Epithelial cell of prostate (primary cell): ENCODE measurements around the gene PACS2.
"Not testable (repeated sequence)": the region's sequence is repeated elsewhere in the genome, so short reads cannot be mapped to it uniquely, and the experiment has no call there.

Source experiments
- DNase-seq: peaks from one replicate; pipeline ENCODE4 v3.0.0-alpha.2; 2011; ENCODE audit warnings: low read depth, low spot score
- H3K27ac ChIP-seq: fragments of 450-650 bp; 2 replicates; pipeline ENCODE4 v1.5.1; 2017; ENCODE audit warnings: mild to moderate bottlenecking

PACS2 gene

DNA sequence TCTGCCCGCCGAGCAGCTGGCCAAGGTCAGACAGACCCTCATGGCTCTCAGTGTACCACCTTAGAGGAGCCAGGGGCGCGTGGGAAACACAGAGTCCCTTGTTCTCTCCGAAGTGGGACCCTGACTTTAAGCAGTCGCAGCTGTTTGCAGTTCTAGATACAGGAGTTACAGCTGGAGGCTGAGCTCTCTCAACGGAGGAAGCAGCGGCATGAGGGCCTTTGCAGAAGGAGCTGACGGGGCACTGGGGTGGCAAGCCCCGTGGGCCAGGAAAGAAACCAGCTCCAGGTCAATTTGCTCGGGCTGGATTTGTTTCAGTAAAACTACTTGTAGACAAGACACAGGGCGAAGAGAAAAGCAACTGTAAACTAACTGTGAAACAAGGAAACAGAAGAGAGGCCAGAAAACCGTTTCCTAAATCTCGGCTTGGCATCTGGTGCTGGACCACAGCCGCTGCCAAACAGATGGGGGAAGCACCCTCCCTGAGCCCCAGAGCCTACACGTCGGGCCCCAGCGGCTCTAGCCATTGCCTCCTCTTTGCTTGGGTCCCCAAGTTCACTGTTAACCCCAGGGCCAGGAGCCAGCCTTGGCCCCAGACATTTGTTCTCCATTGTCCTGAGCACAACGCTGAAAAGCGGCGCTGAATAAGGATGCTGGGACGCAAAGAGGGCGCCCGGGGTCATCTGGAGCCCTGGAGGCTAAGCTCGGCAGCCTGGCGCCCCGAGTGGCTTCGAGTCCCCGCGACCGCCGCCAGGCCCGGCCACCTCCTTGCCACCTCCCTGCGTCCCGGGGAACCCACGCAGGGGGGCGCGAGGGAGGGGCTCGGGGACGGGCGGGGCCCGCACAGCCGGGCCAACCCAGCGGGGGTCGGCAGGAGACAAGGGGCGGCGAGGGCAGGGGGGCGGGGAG lies 914 bp upstream of the PACS2 start:
- peak overlapping the region; percentile 35 for H3K27ac ChIP-seq
- DNase-seq, result no peak

DNA sequence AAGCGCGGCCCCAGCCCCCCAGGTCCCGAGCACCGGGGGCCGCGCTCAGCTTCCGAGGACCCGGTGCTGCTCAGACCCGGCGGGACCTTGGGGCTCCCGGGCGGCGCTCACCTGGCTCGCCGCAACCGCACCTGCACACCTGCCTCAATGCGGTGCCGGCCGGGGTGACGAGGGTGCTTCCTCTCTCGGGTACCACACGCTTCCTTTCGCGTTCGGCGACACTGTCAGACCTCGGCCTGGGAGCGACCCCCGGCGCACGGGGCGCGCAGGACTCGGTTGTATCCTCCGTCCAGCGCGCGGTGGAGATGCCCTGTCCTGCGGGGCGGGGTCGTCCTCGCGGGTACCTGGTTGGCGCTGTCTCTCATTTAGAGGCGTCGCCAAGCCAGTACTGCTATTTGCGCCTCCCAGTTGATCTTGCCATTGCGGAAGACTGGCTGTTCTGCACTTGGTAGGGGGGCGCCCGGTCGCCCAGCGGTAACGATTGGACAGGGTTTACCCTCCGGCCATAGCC lies 718 bp downstream of the PACS2 start:
- no peak for DNase-seq
- peak overlapping the region; percentile 24 for H3K27ac ChIP-seq

DNA sequence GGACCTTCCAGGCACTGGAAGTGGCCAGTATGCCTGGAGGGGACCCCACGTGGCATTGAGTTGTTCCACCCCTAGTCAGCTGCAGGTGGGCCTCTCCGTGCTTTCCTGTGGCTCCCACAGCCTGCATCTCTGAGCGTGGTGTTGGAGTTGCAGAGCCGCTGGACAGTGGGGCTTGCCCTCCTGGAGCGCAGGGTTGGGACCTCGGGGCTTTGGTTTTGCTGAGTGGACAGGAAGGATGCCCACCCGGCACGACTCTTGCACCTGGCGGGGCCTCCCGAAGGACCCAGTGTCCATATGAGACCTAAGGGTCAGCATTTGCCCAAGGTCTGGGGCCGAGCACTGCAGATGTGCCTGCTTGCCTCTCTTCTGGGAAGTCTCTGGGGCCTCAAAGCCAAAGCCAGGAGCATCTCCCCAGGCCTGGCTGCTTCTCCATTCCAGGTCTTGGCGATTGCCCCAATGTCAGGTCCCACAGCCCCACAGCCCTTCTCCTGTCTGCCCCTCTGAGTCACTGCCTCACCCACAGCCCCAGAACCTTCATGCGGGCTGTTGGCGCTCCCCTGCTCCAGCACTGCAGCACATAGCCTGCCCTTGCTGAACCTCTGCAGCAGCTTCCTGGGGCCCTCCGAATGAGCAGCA lies 1.5 kb downstream of the PACS2 start:
- H3K27ac ChIP-seq, result no peak overlapping the region
- DNase-seq, result no peak

DNA sequence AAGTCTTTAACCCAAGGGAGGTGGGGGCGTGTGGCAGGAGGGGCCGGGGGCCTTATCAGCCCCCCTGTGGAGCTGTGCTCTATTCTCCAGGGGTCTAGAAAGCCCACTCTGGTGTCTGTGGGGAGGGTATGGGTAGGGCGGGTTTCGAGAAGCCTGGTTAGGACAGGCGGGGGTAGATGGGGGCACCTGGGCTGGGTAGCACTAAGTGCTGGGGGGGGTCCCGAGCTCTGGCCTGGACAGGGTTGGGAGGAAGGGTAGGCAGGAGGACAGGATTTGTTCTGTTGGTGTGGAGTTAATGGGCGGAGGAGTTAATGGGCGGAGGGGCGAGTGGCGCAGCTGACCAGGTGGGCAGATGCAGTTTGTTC lies 2.0 kb downstream of the PACS2 start:
- DNase-seq, result no peak
- H3K27ac ChIP-seq, result no peak overlapping the region

DNA sequence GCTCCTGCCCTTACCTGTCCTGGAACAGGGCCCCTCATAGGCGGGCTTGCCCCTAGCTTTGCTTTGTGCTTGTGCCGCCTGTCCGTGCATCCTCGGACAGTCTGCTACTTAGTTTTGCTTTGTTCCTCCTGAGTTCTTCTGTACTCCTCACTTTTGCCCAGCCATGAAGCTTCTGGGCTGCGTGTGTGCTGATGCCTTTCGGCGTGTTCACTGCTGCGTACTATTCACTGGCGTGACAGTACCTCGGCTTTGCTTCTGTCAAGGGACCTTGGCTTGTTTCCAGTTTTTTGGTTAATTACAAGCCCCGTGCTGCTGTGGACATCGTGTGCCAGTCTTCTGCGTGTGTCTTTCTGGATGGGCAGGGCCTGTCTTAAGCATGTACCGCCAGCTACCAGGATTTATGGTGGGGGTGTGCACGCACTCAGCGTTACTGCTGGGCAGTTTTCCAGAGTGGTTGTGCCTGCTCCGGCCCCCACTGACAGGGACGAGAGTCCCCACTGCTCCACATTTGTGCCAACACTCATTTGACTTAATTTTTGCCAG lies 2.5 kb downstream of the PACS2 start:
- DNase-seq, result no peak
- no peak overlapping the region for H3K27ac ChIP-seq

DNA sequence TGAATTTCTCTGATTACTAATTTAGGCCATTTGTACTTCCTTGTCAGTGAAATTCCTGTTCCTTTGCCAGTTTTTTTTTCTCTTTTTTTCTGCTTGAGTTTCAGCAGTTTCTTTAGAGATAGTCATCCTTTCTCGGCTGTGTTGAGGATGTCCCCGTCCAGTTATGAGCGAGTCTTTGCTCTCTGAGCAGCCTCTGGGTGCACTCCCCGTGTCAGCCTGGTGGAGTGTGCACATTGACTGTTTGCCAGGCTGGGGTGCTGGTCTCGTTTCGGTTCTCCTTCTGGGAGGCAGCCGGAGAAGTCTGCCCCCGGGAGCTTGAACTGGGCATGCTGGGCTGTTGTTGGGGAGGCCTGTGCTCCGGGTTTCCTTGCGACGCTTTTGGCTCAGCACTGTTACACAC lies 3.0 kb downstream of the PACS2 start:
- H3K27ac ChIP-seq, result no peak overlapping the region
- DNase-seq, result no peak

DNA sequence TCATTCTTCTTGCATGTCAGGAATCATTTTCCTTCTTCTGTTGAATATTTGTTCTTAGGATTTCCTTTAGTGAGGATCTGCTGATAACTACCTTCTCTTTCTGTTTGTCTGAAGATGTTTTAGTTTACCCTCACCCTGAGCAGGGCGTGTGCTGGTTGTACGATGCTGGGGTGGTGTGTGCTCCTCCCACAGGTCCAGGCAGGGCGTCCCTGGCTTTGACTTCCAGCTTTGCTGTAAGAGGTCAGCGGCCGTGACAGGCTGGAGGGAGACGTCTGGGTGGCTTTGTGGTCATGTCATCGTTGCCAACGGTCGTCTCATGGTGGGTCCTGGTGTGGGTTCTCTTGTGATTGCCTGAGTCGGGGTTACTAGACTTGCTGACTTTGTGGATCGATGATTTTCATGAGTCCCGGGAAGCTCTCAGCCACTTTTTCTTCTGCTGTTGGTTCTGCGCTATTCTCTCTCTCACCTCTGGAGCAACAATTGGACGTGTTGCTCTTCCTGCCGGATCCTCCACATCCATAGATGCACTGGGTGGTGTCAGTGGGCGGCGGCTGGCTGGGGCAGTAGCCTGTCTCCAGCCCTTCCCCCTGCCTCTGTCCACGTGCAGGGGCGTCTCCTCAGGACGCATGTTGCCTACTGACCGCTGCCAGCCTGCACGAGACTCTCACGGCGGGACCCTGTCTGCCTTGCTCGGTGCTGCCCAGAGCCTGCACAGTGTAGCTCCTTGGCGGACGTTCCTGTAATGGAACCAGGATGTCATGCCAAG lies 8.4 kb downstream of the PACS2 start:
- DNase-seq, result no peak
- no peak overlapping the region for H3K27ac ChIP-seq

DNA sequence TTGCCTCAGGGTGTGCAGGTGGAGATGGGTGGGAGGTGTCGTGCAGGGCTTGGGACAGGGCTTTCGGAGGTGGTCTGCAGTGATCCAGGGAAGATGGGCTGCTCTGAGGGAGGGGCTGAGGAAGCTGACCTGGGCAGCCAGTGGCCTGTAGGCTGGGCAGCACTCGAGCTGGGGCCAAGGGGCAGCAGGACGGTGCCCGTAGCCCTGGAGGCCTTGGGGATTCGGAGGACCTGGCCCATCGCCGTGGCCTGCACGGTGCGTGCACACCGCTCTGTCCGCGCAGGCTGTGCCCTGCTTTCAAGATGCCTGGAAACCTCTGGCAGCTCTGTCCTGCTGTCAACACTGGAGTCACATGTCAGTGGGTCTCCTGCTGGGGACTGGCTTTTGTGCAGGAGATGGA lies 9.1 kb downstream of the PACS2 start:
- no peak overlapping the region for H3K27ac ChIP-seq
- DNase-seq, result no peak

DNA sequence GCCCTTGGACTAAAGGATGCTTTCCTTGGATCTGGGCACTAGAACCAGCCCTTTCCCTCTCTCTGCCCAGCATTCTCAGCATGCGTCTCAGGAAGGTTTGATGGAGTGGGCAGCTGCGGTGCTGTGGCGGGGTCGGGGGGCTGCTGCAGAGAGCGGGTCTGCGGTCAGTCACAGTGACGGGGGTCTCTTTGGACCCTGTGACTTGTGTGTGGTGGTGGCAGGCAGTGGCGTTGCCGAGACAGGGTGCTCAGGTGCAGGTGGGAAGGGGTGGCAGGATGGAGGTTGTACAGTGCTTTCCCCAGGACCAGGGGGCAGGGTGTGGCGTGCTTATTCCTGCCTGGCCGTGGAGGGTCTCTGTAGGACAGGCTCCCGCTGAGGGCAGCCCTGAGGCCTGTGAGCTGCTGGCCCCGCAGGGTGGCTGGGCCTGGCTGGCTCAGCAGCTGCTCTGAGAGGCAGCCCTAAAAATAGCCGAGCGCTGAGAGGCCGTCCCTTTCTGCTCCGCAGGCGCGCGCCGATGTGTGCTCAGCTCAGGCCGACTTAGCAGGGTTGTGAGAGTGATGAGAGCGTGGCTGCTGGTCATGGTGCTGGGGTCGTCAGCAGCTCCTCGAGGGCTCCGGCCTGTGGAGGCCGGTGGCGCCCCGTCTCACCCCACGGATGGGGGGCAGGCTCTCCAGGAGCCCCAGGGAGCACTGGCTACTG lies 9.7 kb downstream of the PACS2 start:
- H3K27ac ChIP-seq, result no peak overlapping the region

DNA sequence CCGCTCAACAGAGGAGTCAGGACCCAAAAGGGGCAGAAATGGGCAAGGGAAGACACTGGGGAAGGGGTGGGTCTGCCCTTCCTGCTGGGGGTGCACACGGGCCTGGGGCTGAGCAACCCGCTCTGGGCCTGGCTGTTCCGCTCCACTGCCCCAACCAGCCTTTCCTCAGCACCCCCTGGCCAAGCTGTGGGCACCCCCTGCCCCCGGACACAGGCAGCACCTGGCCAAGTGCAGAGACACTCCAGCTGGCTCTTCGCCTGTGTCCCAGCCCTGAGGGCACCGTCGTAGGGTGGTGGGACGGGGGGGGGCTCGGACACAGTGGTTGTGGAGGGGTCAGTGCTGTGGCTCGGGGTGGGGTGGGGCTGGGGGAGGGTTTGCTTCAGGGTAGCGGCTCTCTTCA lies 10.3 kb downstream of the PACS2 start:
- no peak for DNase-seq
- no peak overlapping the region for H3K27ac ChIP-seq

More for the DNA sequence above, 9.7 kb downstream of the PACS2 start:
- no peak for DNase-seq

DNA sequence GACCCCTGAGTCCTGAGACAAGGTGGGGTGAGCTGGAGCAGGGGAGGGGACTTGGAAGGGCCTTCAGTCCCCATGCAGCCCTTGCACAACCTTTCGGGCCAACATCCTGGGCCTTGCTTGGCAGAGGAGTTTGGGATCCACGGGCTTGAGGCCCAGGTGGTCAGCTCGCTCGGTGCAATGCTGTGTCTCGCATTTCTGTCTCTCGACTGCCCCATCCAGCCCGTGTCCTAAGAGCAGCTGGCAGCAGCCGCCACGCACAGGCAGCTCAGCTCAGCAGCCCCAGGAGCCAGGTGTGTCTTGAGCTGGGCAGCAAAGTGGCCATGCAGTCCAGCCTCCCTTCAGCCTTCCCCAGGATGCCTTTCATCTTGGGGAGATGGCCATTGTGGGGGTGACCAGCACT lies 10.8 kb downstream of the PACS2 start:
- DNase-seq, result no peak
- no peak overlapping the region for H3K27ac ChIP-seq

DNA sequence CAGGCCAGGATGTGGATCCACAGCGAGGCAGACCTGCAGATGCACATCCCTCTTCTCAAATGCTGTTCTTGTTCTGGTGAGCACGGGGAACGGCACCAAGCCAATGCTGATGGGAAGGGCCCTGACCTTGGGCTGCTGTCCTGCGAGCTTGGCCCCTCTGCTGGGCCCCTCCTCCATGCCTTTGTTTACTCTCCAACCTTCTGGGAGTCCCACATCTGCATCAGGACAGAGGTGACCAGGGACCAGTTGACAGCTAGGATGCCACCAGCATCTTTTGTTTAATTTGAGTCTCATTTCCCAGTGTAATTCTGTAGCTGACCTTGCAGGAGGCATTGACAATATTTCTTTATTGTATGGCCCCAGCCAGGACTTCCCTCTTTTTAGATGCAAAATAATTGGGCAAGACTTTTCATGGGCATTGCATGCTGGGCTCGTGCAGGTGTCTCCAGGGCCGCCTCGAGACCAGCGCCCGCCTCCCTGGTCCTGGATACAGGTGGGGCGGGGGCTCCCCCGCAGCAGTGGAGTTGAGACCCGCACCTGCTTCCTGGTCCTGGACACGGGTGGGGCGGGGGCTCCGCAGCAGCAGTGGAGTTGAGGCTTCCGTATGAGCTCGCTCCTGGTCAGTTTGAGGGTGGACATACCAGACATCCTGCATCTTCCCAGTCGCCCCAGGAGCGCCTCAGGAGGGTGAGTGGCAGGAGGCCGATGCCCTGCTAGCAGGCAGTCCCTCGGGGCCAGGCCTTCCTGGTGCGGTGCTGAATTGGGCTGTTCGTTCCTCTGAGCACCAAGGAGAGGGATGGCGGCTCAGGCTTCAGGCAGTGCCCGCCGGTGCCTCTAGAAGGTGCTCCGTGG lies 11.4 kb downstream of the PACS2 start:
- DNase-seq, result no peak
- no peak overlapping the region for H3K27ac ChIP-seq

DNA sequence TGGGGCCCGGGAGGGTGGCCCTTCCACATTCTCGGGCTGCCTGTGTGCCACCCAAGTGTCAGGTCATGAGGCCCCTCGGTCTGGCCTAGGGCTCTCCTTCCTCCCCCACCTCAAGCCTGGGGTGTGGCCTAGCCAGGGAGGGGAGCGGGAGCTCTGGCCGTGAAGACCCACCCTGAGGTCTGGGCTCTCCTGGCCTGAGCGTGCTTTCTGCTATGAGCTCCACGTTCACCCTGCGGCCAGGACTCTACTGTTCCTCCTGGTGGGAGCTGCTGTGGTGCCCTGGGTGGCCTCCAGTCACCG lies 12.0 kb downstream of the PACS2 start:
- no peak for DNase-seq
- no peak overlapping the region for H3K27ac ChIP-seq

DNA sequence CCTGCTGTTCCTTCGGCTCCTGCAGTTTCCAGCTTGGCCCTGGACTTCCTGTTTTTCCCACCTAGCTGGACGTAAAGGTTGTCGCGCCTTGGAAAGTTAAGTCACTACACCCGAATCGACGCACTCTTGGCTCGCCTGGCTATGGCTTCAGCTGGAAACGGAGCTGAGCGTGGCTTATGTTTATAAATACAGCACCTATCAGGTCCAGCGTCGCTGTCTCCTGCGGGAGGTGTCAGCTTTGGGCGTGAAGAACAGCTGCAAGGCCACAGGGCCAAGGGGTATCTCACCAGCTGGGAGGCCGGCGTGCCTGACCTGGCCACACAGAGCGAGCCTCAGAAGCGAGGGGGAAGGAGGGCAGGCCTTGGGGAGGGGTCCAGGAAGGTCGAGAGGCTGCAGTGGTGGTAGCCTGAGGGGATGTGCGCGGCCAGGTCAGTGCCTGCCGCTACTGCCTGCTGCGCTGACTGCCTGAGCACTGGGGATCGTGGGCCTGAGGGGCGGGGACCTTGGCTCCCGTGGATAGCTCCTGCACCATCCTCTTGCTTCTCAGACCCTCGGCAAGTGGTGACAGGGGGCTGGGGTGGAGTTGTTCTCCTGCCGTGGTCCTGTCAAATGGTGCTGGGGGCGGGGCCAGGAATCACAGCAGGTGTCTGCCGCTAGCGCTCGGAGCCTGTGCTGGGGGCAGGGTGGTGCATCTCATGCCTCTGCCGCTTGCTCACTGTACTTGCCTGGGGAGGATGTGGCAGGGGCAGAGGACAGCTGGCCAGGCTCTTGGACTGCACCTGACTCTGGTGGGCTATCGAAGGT lies 12.5 kb downstream of the PACS2 start:
- H3K27ac ChIP-seq, result no peak overlapping the region
- no peak for DNase-seq

DNA sequence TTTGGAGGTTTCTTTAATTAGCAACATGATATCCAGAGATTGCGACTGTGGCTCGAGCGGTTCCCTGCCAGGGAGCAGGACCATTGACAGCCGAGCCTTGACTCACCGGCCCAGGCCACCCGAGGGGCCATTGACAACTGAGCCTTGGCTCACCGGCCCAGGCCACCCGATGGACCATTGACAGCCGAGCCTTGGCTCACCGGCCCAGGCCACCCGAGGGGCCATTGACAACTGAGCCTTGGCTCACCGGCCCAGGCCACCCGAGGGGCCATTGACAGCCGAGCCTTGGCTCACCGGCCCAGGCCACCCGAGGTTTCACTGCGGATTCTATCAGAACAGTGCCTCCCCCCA lies 13.1 kb downstream of the PACS2 start:
- H3K27ac ChIP-seq, result not testable (repeated sequence)

DNA sequence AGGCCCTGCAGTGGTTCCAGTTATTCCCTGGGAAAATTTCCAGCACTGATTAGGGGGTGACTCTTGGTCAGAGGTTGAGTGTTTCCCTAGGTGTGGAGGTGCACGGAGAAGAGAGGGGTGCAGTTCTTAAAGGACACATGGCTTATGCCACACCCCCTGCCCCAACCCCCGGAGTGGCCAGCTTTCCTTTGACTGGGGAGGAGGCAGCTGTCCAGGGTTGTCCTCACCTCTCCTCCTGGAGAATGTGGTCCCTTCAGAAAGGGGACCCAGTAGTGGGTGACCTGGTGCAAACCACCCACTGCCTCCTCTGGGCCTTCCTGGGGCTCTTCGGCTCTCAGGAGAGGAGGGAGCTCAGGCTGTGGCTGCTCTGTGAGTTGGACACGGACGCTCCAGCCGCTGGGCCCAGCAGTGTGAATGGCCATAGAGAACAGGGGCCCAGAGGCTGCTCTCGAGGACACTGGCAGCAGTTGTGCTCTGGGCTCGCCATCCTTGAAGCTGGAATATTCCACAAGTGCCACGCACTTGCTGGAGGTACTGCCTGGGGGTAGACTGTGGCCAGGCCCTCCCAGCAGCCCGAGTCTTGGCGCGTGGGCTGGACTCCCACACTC lies 13.6 kb downstream of the PACS2 start:
- DNase-seq, result no peak

More for the DNA sequence above, 13.1 kb downstream of the PACS2 start:
- DNase-seq, result not testable (repeated sequence)

DNA sequence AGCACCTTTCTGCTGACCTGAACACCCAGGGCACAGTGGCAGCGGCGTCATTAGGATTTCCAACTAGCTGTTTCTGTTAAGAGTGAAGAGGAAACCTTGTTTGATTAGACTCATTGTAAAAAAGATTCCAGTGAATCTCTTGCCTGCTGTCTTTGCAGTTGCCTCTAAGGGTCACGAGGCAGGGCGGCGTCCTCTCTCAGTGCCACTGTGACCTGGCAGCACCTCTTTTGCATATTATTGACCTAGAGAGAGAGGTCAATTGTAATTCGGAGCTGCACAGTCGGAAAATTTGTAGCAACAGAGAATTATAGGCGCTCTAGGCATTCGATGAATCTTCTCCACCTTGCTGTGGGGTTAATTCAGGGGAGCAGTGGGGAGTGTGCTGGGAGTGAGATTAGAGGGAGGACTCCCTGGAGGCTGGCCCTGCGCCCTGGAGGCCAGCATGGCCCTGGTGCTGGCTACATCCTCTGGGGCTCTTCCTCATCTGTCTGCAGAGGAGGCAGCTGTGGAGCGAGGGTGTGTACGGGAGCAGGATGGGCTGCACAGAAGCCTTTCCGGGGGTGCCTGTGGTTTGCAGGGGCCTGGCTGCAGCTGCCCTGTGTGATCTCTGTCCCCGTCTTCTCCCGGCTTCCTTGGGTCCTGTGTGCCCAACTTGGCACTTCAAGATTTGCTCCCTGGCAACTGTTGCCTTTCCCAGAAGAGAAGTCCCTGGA lies 14.3 kb downstream of the PACS2 start:
- H3K27ac ChIP-seq, result no peak overlapping the region
- DNase-seq, result no peak

More for the DNA sequence above, 13.6 kb downstream of the PACS2 start:
- H3K27ac ChIP-seq, result no peak overlapping the region
